A549 treated with DMSO at 1 μM for 4 hours (cell line): Measurements from ENCODE around the gene TMEM87A. TPM values are rescaled to one million over a fixed set of nuclear protein-coding genes. Genes with fewer than 3 reads are reported as not detected.

Experiments
- total RNA-seq: library from RNA; stranded (reverse); fragments of 200-300 nt; extraction: Qiagen RNA extraction; gene quantifications from 5 replicates; pipeline ENCODE4 v1.2.3, GENCODE V29; 2022; ENCODE audit warnings: low read depth

TMEM87A gene
- total RNA-seq, result 25.9 to 37.8 TPM (median 28.8 TPM) in 5 replicates

GRCh38 chr15:42272939-42273899 lies at the start of gene TMEM87A, which contains the start of gene GANC:
Gene TMEM87A (minus strand): TSS chr15:42273433. CDS start chr15:42273398, 35 bp downstream.
Gene GANC (plus strand): TSS chr15:42273201. CDS start chr15:42274482, 1,281 bp downstream.

GRCh38 chr15:42207674-42208579 lies 65.3 kb downstream of the TMEM87A start, which contains the start of gene VPS39:
Gene VPS39 (minus strand): TSS chr15:42208304. CDS start chr15:42208153, 151 bp downstream.

Other genes with a start within 250 kb of the TMEM87A start
- gene PLA2G4D, start 178.9 kb downstream of the TMEM87A start, total RNA-seq, result not detected in 5 replicates
- not detected in 5 replicates for gene PLA2G4F, start 116.8 kb downstream of the TMEM87A start, total RNA-seq
- gene VPS39, start 65.1 kb downstream of the TMEM87A start, total RNA-seq, result 14.8 to 18.1 TPM (median 18.0 TPM) in 5 replicates
- 5.7 to 8.1 TPM (median 7.0 TPM) in 5 replicates for gene GANC, start 232 bp downstream of the TMEM87A start, total RNA-seq
- gene CAPN3, start 86.1 kb upstream of the TMEM87A start, total RNA-seq, result 0.21 to 0.95 TPM (median 0.23 TPM) in 5 replicates
- 9.9 to 14.8 TPM (median 13.9 TPM) in 5 replicates for gene ZNF106, start 217.7 kb upstream of the TMEM87A start, total RNA-seq
- gene SNAP23, start 222.2 kb upstream of the TMEM87A start, total RNA-seq, result 15.5 to 37.7 TPM (median 21.1 TPM) in 5 replicates